GM12864 (cell line): ENCODE measurements around the gene SLC25A53.
"Not testable (repeated sequence)": the region's sequence is repeated elsewhere in the genome, so short reads cannot be mapped to it uniquely, and the experiment has no call there.

ENCODE experiments used
- DNase-seq: peaks from one replicate; pipeline ENCODE4 v3.0.0-alpha.2; 2011; ENCODE audit warnings: low read depth
- H3K4me3 ChIP-seq: 2 replicates; pipeline ENCODE4 v1.5.1; 2011; ENCODE audit warnings: mild to moderate bottlenecking, low read depth, low read length, control low read depth
- TF ChIP-seq, protein P1 (sequence below): IDR thresholded peaks from 2 replicates; pipeline ENCODE4 v1.5.1; 2011; ENCODE audit warnings: low read depth, mild to moderate bottlenecking, moderate library complexity, low read length, control low read depth, inconsistent platforms; ENCODE audit errors: missing control alignments

Gene SLC25A53

GRCh38 chrX:104098151-104098808 is 58.5 kb downstream of the SLC25A53 start:
- no peak for DNase-seq
- H3K4me3 ChIP-seq, result no peak overlapping the region
- TF ChIP-seq, protein P1, sequence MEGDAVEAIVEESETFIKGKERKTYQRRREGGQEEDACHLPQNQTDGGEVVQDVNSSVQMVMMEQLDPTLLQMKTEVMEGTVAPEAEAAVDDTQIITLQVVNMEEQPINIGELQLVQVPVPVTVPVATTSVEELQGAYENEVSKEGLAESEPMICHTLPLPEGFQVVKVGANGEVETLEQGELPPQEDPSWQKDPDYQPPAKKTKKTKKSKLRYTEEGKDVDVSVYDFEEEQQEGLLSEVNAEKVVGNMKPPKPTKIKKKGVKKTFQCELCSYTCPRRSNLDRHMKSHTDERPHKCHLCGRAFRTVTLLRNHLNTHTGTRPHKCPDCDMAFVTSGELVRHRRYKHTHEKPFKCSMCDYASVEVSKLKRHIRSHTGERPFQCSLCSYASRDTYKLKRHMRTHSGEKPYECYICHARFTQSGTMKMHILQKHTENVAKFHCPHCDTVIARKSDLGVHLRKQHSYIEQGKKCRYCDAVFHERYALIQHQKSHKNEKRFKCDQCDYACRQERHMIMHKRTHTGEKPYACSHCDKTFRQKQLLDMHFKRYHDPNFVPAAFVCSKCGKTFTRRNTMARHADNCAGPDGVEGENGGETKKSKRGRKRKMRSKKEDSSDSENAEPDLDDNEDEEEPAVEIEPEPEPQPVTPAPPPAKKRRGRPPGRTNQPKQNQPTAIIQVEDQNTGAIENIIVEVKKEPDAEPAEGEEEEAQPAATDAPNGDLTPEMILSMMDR, result peak; percentile 42

DNA sequence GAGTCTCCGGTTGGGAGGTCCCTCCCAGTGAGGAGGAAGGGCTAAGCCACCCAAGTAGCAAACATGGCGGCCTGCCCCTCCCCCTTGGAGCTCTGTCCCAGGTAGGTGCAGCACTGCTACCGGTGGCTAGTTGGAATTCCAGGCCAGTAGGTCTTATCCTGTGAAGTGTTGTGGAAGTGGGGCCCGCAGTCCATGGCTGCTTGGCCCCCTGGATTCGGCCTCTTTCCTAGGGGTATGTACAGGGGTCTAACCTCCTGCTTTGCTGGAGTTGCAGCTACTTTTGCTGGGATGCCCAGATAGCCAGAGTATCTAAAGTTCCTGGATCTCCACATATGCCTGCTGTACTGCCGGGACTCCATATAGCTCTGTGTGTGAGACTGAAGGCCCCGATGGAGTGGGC is 70.9 kb downstream of the SLC25A53 start:
- DNase-seq, result no peak
- H3K4me3 ChIP-seq, result no peak overlapping the region
- TF ChIP-seq, protein P1, result no peak

DNA sequence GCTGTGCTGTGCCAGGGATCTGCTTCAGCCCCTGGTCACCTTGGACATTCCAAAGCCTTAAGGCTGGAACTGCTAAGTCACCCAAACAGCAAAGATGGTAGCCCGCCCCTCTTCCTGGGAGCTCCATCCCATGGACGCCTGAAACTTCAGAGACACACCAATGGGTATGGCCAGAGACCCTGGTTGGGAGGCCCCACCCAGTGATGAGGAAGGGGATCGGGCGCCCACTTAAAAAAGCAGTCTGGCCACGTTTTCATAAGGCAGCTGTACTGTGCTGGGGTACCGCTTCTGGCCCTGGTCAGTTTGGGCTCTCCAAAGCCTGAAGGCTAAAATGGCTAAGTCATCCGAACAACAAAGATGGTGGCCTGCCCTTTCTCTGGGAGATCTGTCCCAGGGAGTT is 71.3 kb downstream of the SLC25A53 start:
- DNase-seq, result no peak
- no peak overlapping the region for H3K4me3 ChIP-seq
- TF ChIP-seq, protein P1, result no peak

DNA sequence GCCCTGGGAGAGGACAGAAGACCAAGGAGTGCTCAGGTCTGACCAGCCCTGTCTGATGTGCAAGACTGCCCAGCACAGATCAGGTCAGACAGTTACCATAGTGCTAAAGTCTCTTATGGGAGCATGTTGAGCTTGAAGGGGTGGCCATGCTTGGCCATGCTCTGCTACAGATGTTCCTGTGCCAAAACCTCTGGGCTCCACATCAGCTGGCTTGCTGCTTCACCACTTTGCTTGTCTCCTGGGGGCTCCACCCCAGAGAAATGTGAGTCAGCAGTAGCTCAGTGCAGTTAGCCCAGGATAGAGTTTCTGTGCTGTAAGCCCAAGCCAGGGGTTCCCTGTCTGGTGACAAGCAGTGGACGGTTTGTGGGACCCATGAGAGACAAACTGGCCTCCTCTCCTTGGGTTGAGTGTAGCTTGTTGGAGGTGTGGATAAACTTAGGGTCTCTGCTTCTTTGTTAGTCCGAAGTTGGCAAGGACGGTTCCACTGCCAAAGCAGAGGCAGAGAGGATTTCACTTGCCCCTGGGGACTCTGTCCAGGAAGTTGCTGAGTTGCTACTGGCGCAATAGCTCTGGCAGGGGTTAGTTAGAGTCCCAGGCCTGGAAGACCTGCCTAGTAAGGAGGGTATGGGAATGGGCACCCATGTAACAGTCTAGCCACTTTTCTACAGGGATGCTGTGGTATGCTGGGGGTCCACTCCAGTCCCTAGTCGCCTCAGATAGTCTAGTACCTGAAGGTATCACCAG is 72.1 kb downstream of the SLC25A53 start:
- no peak overlapping the region for H3K4me3 ChIP-seq
- no peak for DNase-seq
- TF ChIP-seq, protein P1, result no peak

GRCh38 chrX:104084063-104084462 is 72.7 kb downstream of the SLC25A53 start:
- no peak for DNase-seq
- TF ChIP-seq, protein P1, result no peak
- no peak overlapping the region for H3K4me3 ChIP-seq

GRCh38 chrX:104077854-104078253 is 79.0 kb downstream of the SLC25A53 start:
- not testable (repeated sequence) for H3K4me3 ChIP-seq, DNase-seq

GRCh38 chrX:104075778-104076445 is 80.9 kb downstream of the SLC25A53 start, which contains the start of gene TMSB15C:
Gene TMSB15C (minus strand): TSS chrX:104076236.
- not testable (repeated sequence) for DNase-seq, H3K4me3 ChIP-seq

GRCh38 chrX:104062636-104063035 is 94.2 kb downstream of the SLC25A53 start:
- H3K4me3 ChIP-seq, DNase-seq: not testable (repeated sequence)

DNA sequence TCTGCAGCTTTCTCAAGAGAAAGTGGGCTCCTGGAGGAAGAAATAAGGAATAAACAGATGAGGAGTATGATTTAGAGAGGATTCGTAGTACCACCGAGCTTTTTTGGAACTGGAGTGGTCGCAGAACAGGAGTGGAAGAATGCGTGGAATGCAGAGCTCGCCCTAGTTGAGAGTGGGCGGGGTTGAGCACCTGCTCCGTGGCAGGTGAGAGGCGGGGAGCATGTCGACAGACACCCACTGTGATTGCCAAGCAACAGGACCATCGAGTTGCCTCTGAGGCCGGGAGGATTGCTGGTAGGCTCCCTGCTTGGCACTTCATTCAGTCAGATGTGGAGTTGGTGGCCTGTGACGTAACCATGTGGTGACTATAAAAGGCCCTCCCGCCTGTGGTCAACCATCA is 101.9 kb downstream of the SLC25A53 start:
- DNase-seq, H3K4me3 ChIP-seq: not testable (repeated sequence)
